IMR-90 (cell line): ENCODE results near the gene MAGI2. TPM values are rescaled to one million over a fixed set of nuclear protein-coding genes. Genes with fewer than 3 reads are reported as not detected.

ENCODE experiments used
- ATAC-seq: fragments of 200-7000 bp; cut with Tn5 transposase; 2 replicates; pipeline ENCODE4 v1.9.1; 2020; ENCODE audit warnings: low read depth, mild to moderate bottlenecking, moderate library complexity
- BruUV-seq: library from RNA; stranded (reverse); fragments of 400-500 nt; replicated peaks from 2 replicates; lab custom pipeline; 2021; lab: Mats Ljungman, UMichigan
- CTCF ChIA-PET: fragments of 300-600 bp; formaldehyde crosslinking; extraction: SDS; loops from one replicate; lab custom pipeline; 2021; ENCODE audit warnings: antibody characterized with exemption; lab: Yijun Ruan, JAX
- POLR2A ChIA-PET: fragments of 300-600 bp; sonication (Branson Sonifier 250); formaldehyde crosslinking; loops from one replicate; lab custom pipeline; 2022; ENCODE audit warnings: antibody characterized with exemption; ENCODE audit not compliant: unreplicated experiment; lab: Charles Lee
- DNase-seq: peaks from one replicate; pipeline ENCODE4 v3.0.0; 2013
- H2AFZ ChIP-seq: replicated peaks from 2 replicates; pipeline ENCODE3; 2013; ENCODE audit warnings: low read length, mild to moderate bottlenecking; ENCODE audit not compliant: poor library complexity
- H2AK5ac ChIP-seq: 2 replicates; pipeline ENCODE4 v1.6.1; 2013; ENCODE audit warnings: low read depth, low read length, inconsistent platforms
- H2AK9ac ChIP-seq: replicated peaks from 2 replicates; pipeline ENCODE3; 2013; ENCODE audit warnings: mild to moderate bottlenecking, low read depth, low read length, moderate library complexity; ENCODE audit not compliant: poor library complexity
- H2BK120ac ChIP-seq: 2 replicates; pipeline ENCODE4 v1.6.1; 2013; ENCODE audit warnings: low read depth, low read length, inconsistent platforms
- H2BK15ac ChIP-seq: 3 replicates; pipeline ENCODE4 v1.6.1; 2013; ENCODE audit warnings: low read depth, low read length, inconsistent platforms
- H2BK20ac ChIP-seq: 2 replicates; pipeline ENCODE4 v1.6.1; 2013; ENCODE audit warnings: low read depth, mild to moderate bottlenecking, inconsistent platforms, low read length, moderate library complexity
- H2BK5ac ChIP-seq: 2 replicates; pipeline ENCODE4 v1.6.1; 2013; ENCODE audit warnings: mild to moderate bottlenecking, low read depth, low read length, inconsistent platforms; ENCODE audit not compliant: poor library complexity, severe bottlenecking
- H3K14ac ChIP-seq: replicated peaks from 2 replicates; pipeline ENCODE4 v1.6.1; 2013; ENCODE audit warnings: low read depth, low read length, inconsistent platforms
- H3K18ac ChIP-seq: 2 replicates; pipeline ENCODE4 v1.6.1; 2013; ENCODE audit warnings: low read depth, low read length, control low read depth
- H3K23ac ChIP-seq: 2 replicates; pipeline ENCODE4 v1.6.1; 2013; ENCODE audit warnings: low read depth, low read length, inconsistent platforms
- H3K27ac ChIP-seq: 2 replicates; pipeline ENCODE4 v1.5.1; 2013; ENCODE audit warnings: mild to moderate bottlenecking, control low read depth, low read length; ENCODE audit not compliant: insufficient read depth
- H3K27me3 ChIP-seq: 2 replicates; pipeline ENCODE4 v1.6.1; 2013; ENCODE audit warnings: low read length; ENCODE audit not compliant: control insufficient read depth, insufficient read depth
- H3K36me3 ChIP-seq: 2 replicates; pipeline ENCODE4 v1.6.1; 2013; ENCODE audit warnings: low read length, mixed read lengths; ENCODE audit not compliant: control insufficient read depth, insufficient read depth
- H3K4ac ChIP-seq: 2 replicates; pipeline ENCODE4 v1.6.1; 2013; ENCODE audit warnings: low read depth, low read length, inconsistent platforms
- H3K4me1 ChIP-seq: 2 replicates; pipeline ENCODE4 v1.6.1; 2013; ENCODE audit warnings: low read length, mixed read lengths; ENCODE audit not compliant: control insufficient read depth, insufficient read depth
- H3K4me2 ChIP-seq: 2 replicates; pipeline ENCODE4 v1.6.1; 2013; ENCODE audit warnings: low read depth, mild to moderate bottlenecking, control low read depth, low read length, moderate library complexity
- H3K4me3 ChIP-seq: 2 replicates; pipeline ENCODE4 v1.5.1; 2013; ENCODE audit warnings: low read depth, mild to moderate bottlenecking, control low read depth, low read length, moderate library complexity; ENCODE audit not compliant: insufficient read depth
- H3K56ac ChIP-seq: 2 replicates; pipeline ENCODE4 v1.6.1; 2013; ENCODE audit warnings: low read length, inconsistent platforms; ENCODE audit not compliant: insufficient read depth; ENCODE audit errors: extremely low read depth
- H3K79me1 ChIP-seq, 2 experiments: 2 replicates each; pipeline ENCODE4 v1.6.1; 2013; ENCODE audit warnings: low read length in 2 of 2, inconsistent platforms in 1 of 2, low read depth in 1 of 2
- H3K9ac ChIP-seq: 2 replicates; pipeline ENCODE4 v1.6.1; 2013; ENCODE audit warnings: low read depth, low read length, control low read depth
- H3K9me1 ChIP-seq: 2 replicates; pipeline ENCODE4 v1.6.1; 2013; ENCODE audit warnings: low read length, inconsistent platforms; ENCODE audit not compliant: insufficient read depth
- H3K9me3 ChIP-seq: 2 replicates; pipeline ENCODE4 v1.6.1; 2013; ENCODE audit warnings: low read length; ENCODE audit not compliant: control insufficient read depth, insufficient read depth
- H4K20me1 ChIP-seq: 2 replicates; pipeline ENCODE4 v1.6.1; 2013; ENCODE audit warnings: low read length, inconsistent platforms; ENCODE audit not compliant: insufficient read depth
- H4K5ac ChIP-seq: 2 replicates; pipeline ENCODE4 v1.6.1; 2013; ENCODE audit warnings: mild to moderate bottlenecking, low read depth, low read length, control low read depth
- H4K8ac ChIP-seq, 2 experiments: 2 replicates each; pipeline ENCODE4 v1.6.1; 2013; ENCODE audit warnings: low read depth in 2 of 2, low read length in 2 of 2, control low read depth in 1 of 2, inconsistent platforms in 1 of 2
- H4K91ac ChIP-seq: 2 replicates; pipeline ENCODE4 v1.6.1; 2013; ENCODE audit warnings: low read depth, low read length, inconsistent platforms; ENCODE audit not compliant: insufficient read depth
- USF2 ChIP-seq: fragments of 150-350 bp; IDR thresholded peaks from 2 replicates; pipeline ENCODE4 v1.6.1; 2017; ENCODE audit warnings: mild to moderate bottlenecking, antibody characterized with exemption, low read length, low read depth
- WGBS, 2 experiments: methylation state at CpG; one replicate each; pipeline versions ENCODE4 v1.1.5 to v1.1.7; 2013; ENCODE audit warnings: missing lambda C conversion rate in 2 of 2; ENCODE audit not compliant: insufficient read length in 1 of 2; ENCODE audit errors: extremely low coverage in 2 of 2; 5-methylcytosine and 5-hydroxymethylcytosine counted together
- dilution Hi-C: fragments of 300-500 bp; cut with HindIII; formaldehyde crosslinking; loops from one replicate; pipeline ENCODE4 v1.14.3; 2018; ENCODE audit warnings: low sequenced_read_pairs; ENCODE audit not compliant: unreplicated experiment
- in situ Hi-C: fragments of 300-500 bp; cut with MboI; formaldehyde crosslinking; loops from 3 replicates; pipeline ENCODE4 v1.14.3; 2019; ENCODE audit warnings: low sequenced_read_pairs, inconsistent platforms, mixed read lengths
- intact Hi-C: fragments of 100-400 bp; cut with micrococcal nuclease; formaldehyde crosslinking; loops from 2 replicates; pipeline ENCODE4 v1.10.0; 2022
- polyA plus RNA-seq, 3 experiments: library from polyadenylated mRNA; depleted of rRNA; stranded (reverse); fragments of >200 nt; gene quantifications; 2 replicates each; pipeline ENCODE4 v1.2.3, GENCODE V29; 2012; ENCODE audit warnings: low replicate concordance in 1 of 3
- total RNA-seq: library from RNA; depleted of rRNA; stranded (reverse); fragments of >200 nt; gene quantifications from 2 replicates; pipeline ENCODE4 v1.2.3, GENCODE V29; 2012

The MAGI2 gene
- total and polyA plus RNA-seq, 2 of the 4 experiments (the other 2 are of a cell fraction), result 2.5 to 17.9 TPM

DNA sequence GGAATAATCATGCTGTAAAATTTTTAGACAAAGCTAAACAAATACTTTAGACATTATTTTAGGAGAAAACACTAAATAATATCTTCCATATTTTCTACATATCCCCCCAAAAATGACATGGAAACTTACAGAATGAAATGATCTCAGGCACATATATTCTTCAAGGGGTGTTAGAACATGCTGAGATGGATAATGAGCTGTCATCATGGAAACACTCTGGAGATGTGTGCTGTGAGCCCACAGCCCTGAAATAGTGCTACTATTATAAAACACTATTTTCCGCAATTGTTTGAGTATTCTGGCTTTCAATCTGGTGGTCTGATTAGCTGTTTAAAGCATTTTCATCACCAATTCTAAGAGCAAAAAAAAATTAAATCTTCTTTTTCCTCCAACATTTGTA, 1269.2 kb downstream of the MAGI2 start:
- Histone ChIP-seq H4K91ac (no peak overlapping the region), H2BK15ac (no peak overlapping the region), H2BK5ac (no peak overlapping the region), H2BK120ac (no peak overlapping the region), H3K36me3 (no peaks in the 10 kb centered on the region), H4K20me1 (no peaks in the 10 kb centered on the region), H3K27ac (no peak overlapping the region), H4K8ac (no peak overlapping the region), H3K9me1 (no peaks in the 10 kb centered on the region), H3K4me2 (no peak overlapping the region), H3K9me3 (no peaks in the 10 kb centered on the region), H2BK20ac (no peak overlapping the region), H3K4ac (no peak overlapping the region), H3K23ac (no peak overlapping the region), H3K18ac (no peak overlapping the region), H3K56ac (no peak overlapping the region), H3K4me3 (no peak overlapping the region), H2AFZ (no peak overlapping the region), H3K9ac (no peak overlapping the region), H3K14ac (no peak overlapping the region), H2AK9ac (no peak overlapping the region), H3K27me3 (no peaks in the 10 kb centered on the region), H3K79me1 (no peaks in the 10 kb centered on the region), H4K5ac (no peak overlapping the region), H2AK5ac (no peak overlapping the region), H3K4me1 (peaks cover 2% of the 10 kb centered on the region; the same call in 1 of the 2 replicates)
- no peak for ATAC-seq
- dilution Hi-C loops, result no loop called here
- no CpG with 5 or more reads among the region's 1 CpG for WGBS, 2 experiments
- ChIA-PET POLR2A (no interaction called here), CTCF (interaction anchor here (0.6 to 0.9 kb wide), 2 partner anchors 10 to 511 kb away, joined by 3 to 4 read pairs; no protein-coding TSS in a partner anchor)
- TF ChIP-seq USF2, result no peak
- no peak for DNase-seq
- intact Hi-C loops, result no loop called here
- in situ Hi-C loops, result no loop called here
- no TSS peak for BruUV-seq
